HG03469 (cell line): ENCODE measurements around the gene UBAC1.
"Not testable (repeated sequence)": the region's sequence is repeated elsewhere in the genome, so short reads cannot be mapped to it uniquely, and the experiment has no call there.

Source experiments
- ATAC-seq: cut with Tn5 transposase; IDR thresholded peaks from one replicate; pipeline ENCODE4 v1.9.1; 2021; ENCODE audit warnings: mild to moderate bottlenecking, moderate library complexity, moderate number of reproducible peaks; ENCODE audit not compliant: unreplicated experiment

Gene UBAC1

GRCh38 chr9:135943604-135944003, 17.6 kb downstream of the UBAC1 start:
- not testable (repeated sequence) for ATAC-seq

GRCh38 chr9:135941288-135941995, 19.7 kb downstream of the UBAC1 start:
- ATAC-seq: no peak

GRCh38 chr9:135939351-135940265, 21.6 kb downstream of the UBAC1 start:
- no peak for ATAC-seq

- ATAC-seq: no peak
Measured at GRCh38 chr9:135937521-135938489, 23.4 kb downstream of the UBAC1 start.

GRCh38 chr9:135933114-135933513, 28.1 kb downstream of the UBAC1 start:
- ATAC-seq: no peak

- ATAC-seq: no peak
Measured at GRCh38 chr9:135932656-135933055, 28.5 kb downstream of the UBAC1 start.

- ATAC-seq: no peak
Measured at GRCh38 chr9:135931349-135931820, 29.8 kb downstream of the UBAC1 start.

GRCh38 chr9:135930446-135931345, 30.5 kb downstream of the UBAC1 start:
- no peak for ATAC-seq

GRCh38 chr9:135929656-135930445, 31.3 kb downstream of the UBAC1 start:
- ATAC-seq: no peak

- no peak for ATAC-seq
Measured at GRCh38 chr9:135928731-135929655, 32.2 kb downstream of the UBAC1 start.

- no peak for ATAC-seq
Measured at GRCh38 chr9:135928074-135928730, 33.0 kb downstream of the UBAC1 start.

- no peak for ATAC-seq
Measured at GRCh38 chr9:135927195-135928013, 33.8 kb downstream of the UBAC1 start.

GRCh38 chr9:135926402-135927194, 34.6 kb downstream of the UBAC1 start:
- ATAC-seq: no peak

GRCh38 chr9:135925496-135926133, 35.6 kb downstream of the UBAC1 start:
- no peak for ATAC-seq
